Measurements from ENCODE around the gene ZNRF1. TPM values are rescaled to one million over a fixed set of nuclear protein-coding genes. Genes with fewer than 3 reads are reported as not detected.
A peak's percentile ranks its signal among the peaks of the same experiment; 100 is the strongest.

The ZNRF1 gene
- total and polyA plus RNA-seq, 2 of the 4 experiments (the other 2 are of a cell fraction) = 8.2 to 20.7 TPM

DNA sequence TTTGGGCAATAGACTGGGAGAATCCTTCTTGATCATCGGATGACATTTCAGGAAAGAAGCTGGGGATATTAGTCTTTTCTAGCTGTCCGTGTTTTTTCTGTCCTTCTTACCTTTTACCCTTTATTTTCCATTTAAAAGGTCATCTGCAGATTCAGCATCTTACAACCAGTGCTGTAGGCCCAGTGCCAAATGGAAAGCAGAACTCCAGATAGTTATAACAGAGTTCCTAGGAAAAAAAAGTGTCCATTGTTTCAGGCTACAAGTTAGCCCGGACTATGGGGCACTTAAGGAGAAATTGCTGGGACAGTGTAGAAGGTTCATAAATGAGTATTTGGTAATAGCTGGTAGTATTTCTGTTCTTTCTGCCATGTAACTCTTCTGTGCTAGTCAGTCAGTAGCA, 89.4 kb downstream of the ZNRF1 start:
- no peak overlapping the region for H3K56ac ChIP-seq (ENCODE audit: extremely low read depth, insufficient read depth, low read length)
- peak overlapping the region; percentile 96 for H3K4ac ChIP-seq (ENCODE audit: low read depth, low read length)
- in situ Hi-C loops (cut with MboI; ENCODE audit: low sequenced_read_pairs) (loop anchor here (5.0 kb wide), 1 partner anchor 76 kb away; no protein-coding TSS in a partner anchor), intact Hi-C loops (cut with micrococcal nuclease) (loop anchor here (5.0 kb wide), 2 partner anchors 56 to 76 kb away; no protein-coding TSS in a partner anchor), dilution Hi-C loops (cut with HindIII; ENCODE audit: low sequenced_read_pairs, unreplicated experiment) (no loop called here)
- H2AFZ ChIP-seq (replicated peaks; ENCODE audit: low read length, poor library complexity) = no peak overlapping the region
- BruUV-seq (replicated peaks) = no TSS peak
- H3K4me2 ChIP-seq (ENCODE audit: low read depth, low read length) = no peak overlapping the region
- peak overlapping the region; percentile 10; the same call in 1 of the 2 replicates for H2BK120ac ChIP-seq (ENCODE audit: low read depth, low read length)
- ChIA-PET POLR2A (ENCODE audit: unreplicated experiment) (interaction anchor here (0.6 kb wide), 1 partner anchor 19 kb away, joined by 6 read pairs; no protein-coding TSS in a partner anchor), CTCF (no interaction called here)
- H3K4me3 ChIP-seq (ENCODE audit: insufficient read depth, low read depth, low read length) = no peak overlapping the region
- TF ChIP-seq MXI1 (IDR thresholded peaks at IDR 0.05; ENCODE audit: borderline replicate concordance, low read depth, low read length) (no peak), SMC3 (IDR thresholded peaks at IDR 0.05; ENCODE audit: low read depth, low read length) (no peak), MAFK (IDR thresholded peaks at IDR 0.05; ENCODE audit: low read depth, low read length) (no peak), RCOR1 (IDR thresholded peaks at IDR 0.05; ENCODE audit: insufficient replicate concordance, low read length) (no peak), BHLHE40 (IDR thresholded peaks at IDR 0.05; ENCODE audit: low read depth, low read length) (no peak), CHD1 (IDR thresholded peaks at IDR 0.05; ENCODE audit: low read depth, low read length) (no peak)
- TF ChIP-seq, protein P1, sequence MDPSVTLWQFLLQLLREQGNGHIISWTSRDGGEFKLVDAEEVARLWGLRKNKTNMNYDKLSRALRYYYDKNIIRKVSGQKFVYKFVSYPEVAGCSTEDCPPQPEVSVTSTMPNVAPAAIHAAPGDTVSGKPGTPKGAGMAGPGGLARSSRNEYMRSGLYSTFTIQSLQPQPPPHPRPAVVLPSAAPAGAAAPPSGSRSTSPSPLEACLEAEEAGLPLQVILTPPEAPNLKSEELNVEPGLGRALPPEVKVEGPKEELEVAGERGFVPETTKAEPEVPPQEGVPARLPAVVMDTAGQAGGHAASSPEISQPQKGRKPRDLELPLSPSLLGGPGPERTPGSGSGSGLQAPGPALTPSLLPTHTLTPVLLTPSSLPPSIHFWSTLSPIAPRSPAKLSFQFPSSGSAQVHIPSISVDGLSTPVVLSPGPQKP (IDR thresholded peaks at IDR 0.05; ENCODE audit: borderline replicate concordance, low read depth, low read length) = no peak
- TF ChIP-seq, protein P2, sequence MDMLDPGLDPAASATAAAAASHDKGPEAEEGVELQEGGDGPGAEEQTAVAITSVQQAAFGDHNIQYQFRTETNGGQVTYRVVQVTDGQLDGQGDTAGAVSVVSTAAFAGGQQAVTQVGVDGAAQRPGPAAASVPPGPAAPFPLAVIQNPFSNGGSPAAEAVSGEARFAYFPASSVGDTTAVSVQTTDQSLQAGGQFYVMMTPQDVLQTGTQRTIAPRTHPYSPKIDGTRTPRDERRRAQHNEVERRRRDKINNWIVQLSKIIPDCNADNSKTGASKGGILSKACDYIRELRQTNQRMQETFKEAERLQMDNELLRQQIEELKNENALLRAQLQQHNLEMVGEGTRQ (IDR thresholded peaks at IDR 0.05; ENCODE audit: low read depth, low read length) = no peak
- TF ChIP-seq, protein P3, sequence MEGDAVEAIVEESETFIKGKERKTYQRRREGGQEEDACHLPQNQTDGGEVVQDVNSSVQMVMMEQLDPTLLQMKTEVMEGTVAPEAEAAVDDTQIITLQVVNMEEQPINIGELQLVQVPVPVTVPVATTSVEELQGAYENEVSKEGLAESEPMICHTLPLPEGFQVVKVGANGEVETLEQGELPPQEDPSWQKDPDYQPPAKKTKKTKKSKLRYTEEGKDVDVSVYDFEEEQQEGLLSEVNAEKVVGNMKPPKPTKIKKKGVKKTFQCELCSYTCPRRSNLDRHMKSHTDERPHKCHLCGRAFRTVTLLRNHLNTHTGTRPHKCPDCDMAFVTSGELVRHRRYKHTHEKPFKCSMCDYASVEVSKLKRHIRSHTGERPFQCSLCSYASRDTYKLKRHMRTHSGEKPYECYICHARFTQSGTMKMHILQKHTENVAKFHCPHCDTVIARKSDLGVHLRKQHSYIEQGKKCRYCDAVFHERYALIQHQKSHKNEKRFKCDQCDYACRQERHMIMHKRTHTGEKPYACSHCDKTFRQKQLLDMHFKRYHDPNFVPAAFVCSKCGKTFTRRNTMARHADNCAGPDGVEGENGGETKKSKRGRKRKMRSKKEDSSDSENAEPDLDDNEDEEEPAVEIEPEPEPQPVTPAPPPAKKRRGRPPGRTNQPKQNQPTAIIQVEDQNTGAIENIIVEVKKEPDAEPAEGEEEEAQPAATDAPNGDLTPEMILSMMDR (conservative IDR thresholded peaks at IDR 0.05; ENCODE audit: low read depth, low read length) = no peak
- no peak overlapping the region for H2AK9ac ChIP-seq (replicated peaks; ENCODE audit: low read depth, low read length, poor library complexity)
- H3K18ac ChIP-seq (ENCODE audit: low read depth, low read length) = peak overlapping the region; percentile 57; the same call in 1 of the 2 replicates
- H4K8ac ChIP-seq (ENCODE audit: low read depth in 2 of 2, low read length in 2 of 2) = no peak overlapping the region; a peak in 1 of 4 replicates
- no peak overlapping the region for H2BK20ac ChIP-seq (ENCODE audit: low read depth, low read length)
- H2AK5ac ChIP-seq (ENCODE audit: low read depth, low read length) = peak overlapping the region; percentile 46; the same call in 1 of the 2 replicates
- H3K9me3 ChIP-seq (ENCODE audit: control insufficient read depth, insufficient read depth, low read length) = no peaks in the 10 kb centered on the region
- peaks cover 2% of the 10 kb centered on the region; the same call in 1 of the 2 replicates for H3K36me3 ChIP-seq (ENCODE audit: control insufficient read depth, insufficient read depth, low read length)
- peak overlapping the region; percentile 30; the same call in 1 of the 2 replicates for H4K5ac ChIP-seq (ENCODE audit: low read depth, low read length)
- H2BK15ac ChIP-seq (ENCODE audit: low read depth, low read length) = no peak overlapping the region
- H3K27me3 ChIP-seq (ENCODE audit: control insufficient read depth, insufficient read depth, low read length) = no peaks in the 10 kb centered on the region
- peak overlapping the region; percentile 38; the same call in 1 of the 2 replicates for H4K91ac ChIP-seq (ENCODE audit: insufficient read depth, low read depth, low read length)
- ATAC-seq (ENCODE audit: low read depth) (no peak), DNase-seq (no peak)
- WGBS, 2 experiments (ENCODE audit: extremely low coverage in 2 of 2, insufficient read length in 1 of 2) = 40% methylated on average over 1 of the region's 3 CpGs; no CpG with 5 or more reads in 1 of the 2 experiments
- H3K79me1 ChIP-seq (ENCODE audit: low read depth in 1 of 2, low read length in 2 of 2) = peaks cover 54 to 88% of the 10 kb centered on the region in 2 experiments
- H3K23ac ChIP-seq (ENCODE audit: low read depth, low read length) = peak overlapping the region; percentile 18; the same call in 1 of the 2 replicates
- H2BK5ac ChIP-seq (ENCODE audit: low read depth, low read length, poor library complexity, severe bottlenecking) = peak overlapping the region; percentile 89
- H4K20me1 ChIP-seq (ENCODE audit: insufficient read depth, low read length) = peaks cover 24% of the 10 kb centered on the region
- peak overlapping the region; percentile 20; the same call in 1 of the 2 replicates for H3K27ac ChIP-seq (ENCODE audit: insufficient read depth, low read length)
- H3K14ac ChIP-seq (replicated peaks; ENCODE audit: low read depth, low read length) = peak overlapping the region; percentile 94; the same call in 1 of the 2 replicates
- H3K9me1 ChIP-seq (ENCODE audit: insufficient read depth, low read length) = peaks cover 36% of the 10 kb centered on the region
- H3K9ac ChIP-seq (ENCODE audit: low read depth, low read length) = no peak overlapping the region
- peaks cover 22% of the 10 kb centered on the region for H3K4me1 ChIP-seq (ENCODE audit: control insufficient read depth, insufficient read depth, low read length)
